Activated naive CD4-positive, alpha-beta T cell treated with anti-CD3 and anti-CD28 coated beads for 36 hours (primary cell): ENCODE results near the gene L1TD1. TPM values are rescaled to one million over a fixed set of nuclear protein-coding genes. Genes with fewer than 3 reads are reported as not detected.
"Not testable (repeated sequence)": the region's sequence is repeated elsewhere in the genome, so short reads cannot be mapped to it uniquely, and the experiment has no call there.

Experiments
- CTCF ChIA-PET: fragments of 350-600 bp; sonication (Branson Sonifier 250); formaldehyde crosslinking; loops from one replicate; lab custom pipeline; 2021; ENCODE audit warnings: antibody characterized with exemption; lab: Charles Lee
- DNase-seq: peaks from one replicate; pipeline ENCODE4 v3.0.0-alpha.2; 2020
- H3K27ac Mint-ChIP-seq: one replicate; pipeline ENCODE4 v1.8.0; 2021; ENCODE audit warnings: mild to moderate bottlenecking, mixed read lengths
- H3K27me3 Mint-ChIP-seq: one replicate; pipeline ENCODE4 v1.8.0; 2021; ENCODE audit warnings: low read depth, mixed read lengths
- H3K36me3 Mint-ChIP-seq: one replicate; pipeline ENCODE4 v1.8.0; 2021; ENCODE audit warnings: low read depth, mixed read lengths
- H3K4me1 Mint-ChIP-seq: one replicate; pipeline ENCODE4 v1.8.0; 2021; ENCODE audit warnings: low read depth, mixed read lengths
- H3K4me3 Mint-ChIP-seq: one replicate; pipeline ENCODE4 v1.8.0; 2021; ENCODE audit warnings: mild to moderate bottlenecking, moderate library complexity, mixed read lengths
- H3K9me3 Mint-ChIP-seq: one replicate; pipeline ENCODE4 v1.8.0; 2021; ENCODE audit warnings: mixed read lengths
- intact Hi-C: fragments of 100-400 bp; cut with micrococcal nuclease; formaldehyde crosslinking; loops from one replicate; pipeline ENCODE4 v1.15.1; 2023
- total RNA-seq, 2 experiments: library from RNA; stranded (reverse); gene quantifications; one replicate each; pipeline ENCODE4 v1.2.3, GENCODE V29; 2021

Gene L1TD1
- total RNA-seq: not detected

GRCh38 chr1:62194651-62195544, at the start of gene L1TD1:
Gene L1TD1, plus strand, starts transcription at chr1:62194849. Its CDS starts 11,780 bp downstream, at chr1:62206629.
- CTCF ChIA-PET: no interaction called here
- H3K27ac Mint-ChIP-seq: no peak within 1 kb of the TSS
- intact Hi-C loops: no loop called here
- H3K9me3 Mint-ChIP-seq: no peaks in the 10 kb centered on the region
- peaks cover 26% of the 10 kb centered on the region for H3K27me3 Mint-ChIP-seq
- H3K36me3 Mint-ChIP-seq: no peaks in the 10 kb centered on the region
- no peak within 1 kb of the TSS for H3K4me3 Mint-ChIP-seq
- no peak for DNase-seq
- H3K4me1 Mint-ChIP-seq: peaks cover 9% of the 10 kb centered on the region

DNA sequence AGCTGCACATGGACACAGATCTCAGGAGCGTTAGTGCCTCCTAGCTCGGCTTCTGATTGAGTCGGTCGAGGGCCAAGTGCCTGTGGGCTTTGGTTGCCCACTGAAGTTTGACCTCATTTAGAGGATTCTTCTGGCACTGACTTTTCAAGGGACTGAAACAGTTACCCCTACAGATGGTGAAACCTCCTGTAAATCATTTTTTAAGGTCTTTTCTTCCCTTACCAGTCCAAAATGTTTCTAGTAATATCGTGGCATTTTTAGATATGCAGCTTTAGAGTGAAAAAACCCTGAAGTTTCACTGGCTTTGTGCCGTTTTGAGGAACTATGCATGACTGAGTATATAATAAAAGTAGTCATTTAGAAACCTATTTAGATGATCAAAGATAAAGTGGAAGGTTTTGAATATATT, 34.7 kb upstream of the L1TD1 start:
- H3K27me3 Mint-ChIP-seq: no peaks in the 10 kb centered on the region
- H3K27ac Mint-ChIP-seq: no peak overlapping the region
- H3K4me1 Mint-ChIP-seq: no peaks in the 10 kb centered on the region
- CTCF ChIA-PET: interaction anchor here (0.6 to 1.2 kb wide), 3 partner anchors 15 to 174 kb away, joined by 3 read pairs; no protein-coding TSS in a partner anchor
- DNase-seq: no peak
- H3K9me3 Mint-ChIP-seq: no peaks in the 10 kb centered on the region
- intact Hi-C loops: no loop called here
- H3K4me3 Mint-ChIP-seq: no peak overlapping the region
- H3K36me3 Mint-ChIP-seq: peaks cover 2% of the 10 kb centered on the region

GRCh38 chr1:62161711-62162110, 32.9 kb upstream of the L1TD1 start:
- no peaks in the 10 kb centered on the region for H3K9me3 Mint-ChIP-seq
- no peaks in the 10 kb centered on the region for H3K27me3 Mint-ChIP-seq
- CTCF ChIA-PET: interaction anchor here (0.6 kb wide), 1 partner anchor 70 kb away, joined by 4 read pairs; no protein-coding TSS in a partner anchor
- intact Hi-C loops: no loop called here
- no peak for DNase-seq
- H3K36me3 Mint-ChIP-seq: peaks cover 2% of the 10 kb centered on the region
- H3K27ac Mint-ChIP-seq: no peak overlapping the region
- no peaks in the 10 kb centered on the region for H3K4me1 Mint-ChIP-seq
- H3K4me3 Mint-ChIP-seq: no peak overlapping the region

GRCh38 chr1:62170380-62170779, 24.3 kb upstream of the L1TD1 start:
- H3K4me3 Mint-ChIP-seq, H3K27ac Mint-ChIP-seq, intact Hi-C loops, H3K4me1 Mint-ChIP-seq, H3K27me3 Mint-ChIP-seq, H3K36me3 Mint-ChIP-seq, H3K9me3 Mint-ChIP-seq, DNase-seq: not testable (repeated sequence)
- CTCF ChIA-PET: interaction anchor here (0.6 kb wide), 1 partner anchor 39 kb away, joined by 4 read pairs; no protein-coding TSS in a partner anchor

DNA sequence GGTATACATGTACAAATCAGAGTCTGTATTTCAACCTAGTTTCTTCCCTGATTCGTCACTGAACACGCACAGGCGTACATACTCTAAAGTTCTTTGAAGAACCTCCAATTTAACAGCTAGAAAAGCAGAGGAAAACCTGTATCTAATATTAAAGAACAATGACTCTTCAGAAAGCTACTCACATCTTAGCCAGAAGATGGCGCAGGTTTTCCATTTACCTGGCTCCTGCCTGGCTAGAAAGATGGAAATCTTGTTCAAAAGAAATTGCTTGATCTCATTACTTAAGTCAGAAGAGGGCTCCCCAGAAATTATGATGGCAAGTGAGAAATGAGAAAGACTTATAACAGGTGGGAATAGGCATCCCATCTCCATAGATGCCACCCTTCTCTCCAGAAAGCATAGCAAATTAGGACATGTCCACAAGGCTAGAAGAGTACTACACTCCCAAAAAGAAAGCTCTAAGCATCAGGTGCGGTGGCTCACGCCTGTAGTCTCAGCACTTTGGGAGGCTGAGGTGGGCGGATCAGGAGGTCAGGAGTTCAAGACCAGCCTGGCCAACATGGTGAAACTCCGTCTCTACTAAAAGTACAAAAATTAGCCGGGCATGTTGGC, 19.0 kb upstream of the L1TD1 start:
- H3K27ac Mint-ChIP-seq: no peak overlapping the region
- intact Hi-C loops: loop anchor here (1.0 kb wide), 2 partner anchors 232 to 571 kb away; no protein-coding TSS in a partner anchor
- no peaks in the 10 kb centered on the region for H3K4me1 Mint-ChIP-seq
- CTCF ChIA-PET: interaction anchor here (0.5 to 2.9 kb wide), 40 partner anchors 9 to 1326 kb away, joined by 3 to 75 read pairs (median 4); no protein-coding TSS in a partner anchor
- no peak overlapping the region for H3K4me3 Mint-ChIP-seq
- H3K27me3 Mint-ChIP-seq: peaks cover 3% of the 10 kb centered on the region
- H3K9me3 Mint-ChIP-seq: no peaks in the 10 kb centered on the region
- H3K36me3 Mint-ChIP-seq: no peaks in the 10 kb centered on the region
- peak; percentile 62 for DNase-seq

DNA sequence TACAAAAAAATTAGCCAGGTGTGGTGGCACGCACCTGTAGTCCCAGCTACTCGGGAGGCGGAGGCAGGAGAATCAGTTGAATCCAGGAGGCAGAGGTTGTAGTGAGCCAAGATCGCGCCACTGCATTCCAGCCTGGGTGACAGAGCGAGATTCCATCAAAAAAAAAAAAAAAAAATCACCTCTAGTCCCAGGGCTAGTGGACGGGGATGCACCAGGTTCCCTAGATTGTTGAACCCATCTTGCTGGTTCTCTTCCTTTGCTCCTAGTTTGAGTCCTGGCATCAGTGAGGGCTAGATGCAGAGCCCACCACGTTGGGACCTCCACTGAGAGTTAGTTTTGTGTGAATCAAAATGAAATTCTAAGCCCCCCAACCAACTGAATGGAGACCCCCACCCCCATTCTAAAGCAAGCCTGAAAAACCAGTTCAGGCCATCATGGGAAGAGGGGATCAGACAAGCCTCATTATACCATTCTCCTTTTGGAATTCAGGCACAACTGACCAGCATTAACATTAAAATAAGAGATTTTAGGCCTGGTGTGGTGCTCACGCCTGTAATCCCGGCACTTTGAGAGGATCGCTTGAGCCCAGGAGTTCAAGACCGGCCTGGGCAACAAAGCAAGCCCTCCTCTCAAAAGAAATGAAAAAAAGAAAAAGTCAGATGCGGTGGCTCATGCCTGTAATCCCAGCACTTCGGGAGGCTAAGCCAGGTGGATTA, 17.9 kb upstream of the L1TD1 start:
- H3K27me3 Mint-ChIP-seq: peaks cover 3% of the 10 kb centered on the region
- H3K4me3 Mint-ChIP-seq: no peak overlapping the region

GRCh38 chr1:62177621-62178020, 17.0 kb upstream of the L1TD1 start:
- Mint-ChIP-seq H3K27ac (no peak overlapping the region), H3K27me3 (no peaks in the 10 kb centered on the region), H3K4me3 (no peak overlapping the region), H3K4me1 (no peaks in the 10 kb centered on the region), H3K9me3 (no peaks in the 10 kb centered on the region), H3K36me3 (no peaks in the 10 kb centered on the region)
- CTCF ChIA-PET: no interaction called here
- DNase-seq: no peak
- intact Hi-C loops: no loop called here

More for the DNA sequence above, 17.9 kb upstream of the L1TD1 start:
- DNase-seq: no peak
- intact Hi-C loops: no loop called here
- CTCF ChIA-PET: interaction anchor here (0.7 to 2.9 kb wide), 11 partner anchors 8 to 570 kb away, joined by 3 to 75 read pairs (median 4); no protein-coding TSS in a partner anchor
- Mint-ChIP-seq H3K9me3 (no peaks in the 10 kb centered on the region), H3K36me3 (no peaks in the 10 kb centered on the region), H3K27ac (no peak overlapping the region), H3K4me1 (no peaks in the 10 kb centered on the region)

DNA sequence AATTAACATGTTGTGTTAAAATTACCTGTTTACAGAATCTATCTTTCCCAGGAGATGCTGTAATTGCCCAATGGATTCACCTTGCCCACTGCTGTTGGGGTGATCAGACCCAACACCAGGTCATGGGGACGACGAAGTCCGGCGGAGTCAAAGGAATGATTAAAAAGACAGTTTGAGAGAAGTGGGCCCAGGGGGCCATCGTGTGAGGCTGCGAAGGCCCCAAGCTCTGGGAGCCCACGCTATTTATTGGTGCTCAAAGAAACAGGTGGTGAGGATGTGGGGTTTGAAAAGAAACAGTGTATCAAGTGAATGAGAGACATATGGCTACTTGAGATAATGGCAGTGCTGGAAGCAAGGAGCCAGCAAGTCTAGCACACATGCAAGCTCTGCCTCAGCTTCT, 16.3 kb upstream of the L1TD1 start:
- CTCF ChIA-PET: no interaction called here
- intact Hi-C loops: no loop called here
- H3K27ac Mint-ChIP-seq: no peak overlapping the region

GRCh38 chr1:62180054-62180453, 14.6 kb upstream of the L1TD1 start:
- CTCF ChIA-PET: interaction anchor here (1.1 to 1.5 kb wide), 2 partner anchors 36 to 227 kb away, joined by 3 to 4 read pairs; no protein-coding TSS in a partner anchor
- H3K36me3 Mint-ChIP-seq, DNase-seq, intact Hi-C loops, H3K9me3 Mint-ChIP-seq, H3K27ac Mint-ChIP-seq, H3K4me3 Mint-ChIP-seq, H3K27me3 Mint-ChIP-seq, H3K4me1 Mint-ChIP-seq: not testable (repeated sequence)

More for the DNA sequence above, 16.3 kb upstream of the L1TD1 start:
- no peak for DNase-seq
- no peaks in the 10 kb centered on the region for H3K9me3 Mint-ChIP-seq
- no peaks in the 10 kb centered on the region for H3K27me3 Mint-ChIP-seq
- no peak overlapping the region for H3K4me3 Mint-ChIP-seq
- no peaks in the 10 kb centered on the region for H3K4me1 Mint-ChIP-seq
- no peaks in the 10 kb centered on the region for H3K36me3 Mint-ChIP-seq

GRCh38 chr1:62180639-62181038, 14.0 kb upstream of the L1TD1 start:
- no peaks in the 10 kb centered on the region for H3K27me3 Mint-ChIP-seq
- H3K27ac Mint-ChIP-seq: no peak overlapping the region
- H3K36me3 Mint-ChIP-seq: no peaks in the 10 kb centered on the region
- no peaks in the 10 kb centered on the region for H3K4me1 Mint-ChIP-seq
- CTCF ChIA-PET: interaction anchor here (1.1 kb wide), 1 partner anchor 36 kb away, joined by 3 read pairs; no protein-coding TSS in a partner anchor
- no peak overlapping the region for H3K4me3 Mint-ChIP-seq
- intact Hi-C loops: no loop called here
- DNase-seq: no peak
- H3K9me3 Mint-ChIP-seq: no peaks in the 10 kb centered on the region

GRCh38 chr1:62181532-62181931, 13.1 kb upstream of the L1TD1 start:
- intact Hi-C loops: no loop called here
- no peaks in the 10 kb centered on the region for H3K36me3 Mint-ChIP-seq
- H3K4me3 Mint-ChIP-seq: no peak overlapping the region

GRCh38 chr1:62182157-62182556, 12.5 kb upstream of the L1TD1 start:
- H3K36me3 Mint-ChIP-seq, H3K9me3 Mint-ChIP-seq, H3K4me1 Mint-ChIP-seq, H3K4me3 Mint-ChIP-seq, intact Hi-C loops, H3K27me3 Mint-ChIP-seq, DNase-seq, H3K27ac Mint-ChIP-seq: not testable (repeated sequence)
- CTCF ChIA-PET: interaction anchor here (2.1 kb wide), 1 partner anchor 225 kb away, joined by 6 read pairs; no protein-coding TSS in a partner anchor

More at GRCh38 chr1:62181532-62181931, 13.1 kb upstream of the L1TD1 start:
- Mint-ChIP-seq H3K27ac (no peak overlapping the region), H3K4me1 (no peaks in the 10 kb centered on the region), H3K9me3 (no peaks in the 10 kb centered on the region), H3K27me3 (no peaks in the 10 kb centered on the region)
- no peak for DNase-seq
- CTCF ChIA-PET: no interaction called here
